Measurements from ENCODE around the gene PROX1. TPM values are rescaled to one million over a fixed set of nuclear protein-coding genes. Genes with fewer than 3 reads are reported as not detected.

PROX1 gene
- total and polyA plus RNA-seq, 2 of the 4 experiments (the other 2 are of a cell fraction), result under 0.01 to 0.02 TPM

DNA sequence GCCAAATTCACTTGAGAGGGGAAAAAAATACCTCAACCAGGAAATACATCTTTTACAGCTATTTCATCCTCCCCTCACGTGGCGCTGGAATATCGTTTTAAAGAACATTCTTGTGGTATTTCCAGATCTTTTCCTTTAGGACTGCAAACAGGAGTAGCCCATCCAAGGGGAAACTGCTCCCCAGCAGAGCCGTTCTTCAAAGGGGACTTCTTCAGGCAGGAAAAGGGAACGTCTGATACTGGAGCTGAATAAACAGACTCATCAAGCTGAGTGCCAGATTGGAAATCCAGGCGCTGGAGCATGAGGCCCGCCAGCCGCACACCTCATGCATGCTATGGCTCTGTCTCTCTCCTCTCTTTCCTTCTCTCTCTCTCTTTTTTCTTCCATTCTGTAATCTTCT lies 34.0 kb upstream of the PROX1 start:
- TF ChIP-seq RFX5 (IDR thresholded peaks at IDR 0.05; ENCODE audit: low read depth, low read length) (no peak), CEBPB (IDR thresholded peaks at IDR 0.05; ENCODE audit: low read depth, low read length) (no peak)
- Histone ChIP-seq H2AFZ (replicated peaks; ENCODE audit: low read length, poor library complexity) (no peak overlapping the region), H4K91ac (ENCODE audit: insufficient read depth, low read depth, low read length) (no peak overlapping the region), H2BK120ac (ENCODE audit: low read depth, low read length) (no peak overlapping the region), H3K9me1 (ENCODE audit: insufficient read depth, low read length) (no peaks in the 10 kb centered on the region), H3K4me3 (ENCODE audit: insufficient read depth, low read depth, low read length) (no peak overlapping the region), H3K27ac (ENCODE audit: insufficient read depth, low read length) (no peak overlapping the region), H3K56ac (ENCODE audit: extremely low read depth, insufficient read depth, low read length) (no peak overlapping the region), H4K20me1 (ENCODE audit: insufficient read depth, low read length) (no peaks in the 10 kb centered on the region), H3K9ac (ENCODE audit: low read depth, low read length) (no peak overlapping the region), H4K8ac (ENCODE audit: low read depth in 2 of 2, low read length in 2 of 2) (no peak overlapping the region), H3K36me3 (ENCODE audit: control insufficient read depth, insufficient read depth, low read length) (no peaks in the 10 kb centered on the region), H3K18ac (ENCODE audit: low read depth, low read length) (no peak overlapping the region), H3K4me1 (ENCODE audit: control insufficient read depth, insufficient read depth, low read length) (no peaks in the 10 kb centered on the region), H3K4ac (ENCODE audit: low read depth, low read length) (no peak overlapping the region), H3K4me2 (ENCODE audit: low read depth, low read length) (no peak overlapping the region), H2AK5ac (ENCODE audit: low read depth, low read length) (no peak overlapping the region), H2AK9ac (replicated peaks; ENCODE audit: low read depth, low read length, poor library complexity) (no peak overlapping the region), H4K5ac (ENCODE audit: low read depth, low read length) (no peak overlapping the region), H3K79me1 (ENCODE audit: low read depth in 1 of 2, low read length in 2 of 2) (no peaks in the 10 kb centered on the region), H3K23ac (ENCODE audit: low read depth, low read length) (no peak overlapping the region), H2BK20ac (ENCODE audit: low read depth, low read length) (no peak overlapping the region), H2BK5ac (ENCODE audit: low read depth, low read length, poor library complexity, severe bottlenecking) (no peak overlapping the region), H3K9me3 (ENCODE audit: control insufficient read depth, insufficient read depth, low read length) (no peaks in the 10 kb centered on the region), H3K27me3 (ENCODE audit: control insufficient read depth, insufficient read depth, low read length) (no peaks in the 10 kb centered on the region), H3K14ac (replicated peaks; ENCODE audit: low read depth, low read length) (no peak overlapping the region), H2BK15ac (ENCODE audit: low read depth, low read length) (no peak overlapping the region)
- DNase-seq, result no peak
- in situ Hi-C loops (cut with MboI; ENCODE audit: low sequenced_read_pairs) (no loop called here), intact Hi-C loops (cut with micrococcal nuclease) (no loop called here), dilution Hi-C loops (cut with HindIII; ENCODE audit: low sequenced_read_pairs, unreplicated experiment) (no loop called here)
- no peak for ATAC-seq (ENCODE audit: low read depth)
- WGBS, 2 experiments (ENCODE audit: extremely low coverage in 2 of 2, insufficient read length in 1 of 2), result 66% methylated on average over 3 of the region's 8 CpGs; no CpG with 5 or more reads in 1 of the 2 experiments
- CTCF ChIA-PET, result interaction anchor here (1.2 kb wide), 1 partner anchor 123 kb away, joined by 5 read pairs; no protein-coding TSS in a partner anchor
- BruUV-seq (replicated peaks), result no TSS peak
- POLR2A ChIA-PET (ENCODE audit: unreplicated experiment), result no interaction called here

Data from IMR-90 (cell line).